DOHH2 (cell line): Measurements from ENCODE around the gene FAM180A.

Source experiments
- H3F3A ChIP-seq: fragments of 200-600 bp; sonication (generic), shearing (Covaris generic); 2 replicates; pipeline ENCODE4 v1.6.0; 2016; ENCODE audit warnings: antibody characterized with exemption, mild to moderate bottlenecking; ENCODE audit not compliant: control insufficient read depth, insufficient read depth
- H3K27ac ChIP-seq: fragments of 200-600 bp; sonication (generic); 2 replicates; pipeline ENCODE4 v1.5.1; 2014; ENCODE audit warnings: low read depth, mild to moderate bottlenecking, low read length, moderate library complexity
- H3K27me3 ChIP-seq: fragments of 200-600 bp; sonication (generic); 2 replicates; pipeline ENCODE4 v1.6.1; 2014; ENCODE audit warnings: mild to moderate bottlenecking, low read length, mixed read lengths; ENCODE audit not compliant: control insufficient read depth
- H3K36me3 ChIP-seq: fragments of 200-600 bp; sonication (generic); 2 replicates; pipeline ENCODE4 v1.6.1; 2014; ENCODE audit warnings: mild to moderate bottlenecking, low read length, moderate library complexity, mixed read lengths; ENCODE audit not compliant: control insufficient read depth
- H3K4me1 ChIP-seq: fragments of 200-600 bp; sonication (generic); 2 replicates; pipeline ENCODE4 v1.6.1; 2014; ENCODE audit warnings: mild to moderate bottlenecking, low read length, mixed read lengths; ENCODE audit not compliant: control insufficient read depth
- H3K4me2 ChIP-seq: fragments of 200-600 bp; sonication (generic); 2 replicates; pipeline ENCODE4 v1.6.0; 2014; ENCODE audit warnings: mild to moderate bottlenecking, low read length, moderate library complexity
- H3K4me3 ChIP-seq: fragments of 200-600 bp; sonication (generic); 2 replicates; pipeline ENCODE4 v1.5.1; 2014; ENCODE audit warnings: mild to moderate bottlenecking, low read length, mixed read lengths
- H3K79me2 ChIP-seq: fragments of 200-600 bp; sonication (generic); 2 replicates; pipeline ENCODE4 v1.6.1; 2014; ENCODE audit warnings: mild to moderate bottlenecking, low read length, mixed read lengths; ENCODE audit not compliant: control insufficient read depth
- H3K9me2 ChIP-seq: fragments of 200-600 bp; sonication (generic); replicated peaks from 2 replicates; pipeline ENCODE4 v1.6.1; 2014; ENCODE audit warnings: mild to moderate bottlenecking, low read length, mixed read lengths; ENCODE audit not compliant: control insufficient read depth
- H3K9me3 ChIP-seq: fragments of 200-600 bp; sonication (generic); 2 replicates; pipeline ENCODE4 v1.6.1; 2014; ENCODE audit warnings: antibody characterized with exemption, low read length, mixed read lengths; ENCODE audit not compliant: control insufficient read depth, insufficient read depth
- H4K20me1 ChIP-seq: fragments of 200-600 bp; sonication (generic); 2 replicates; pipeline ENCODE4 v1.6.0; 2014; ENCODE audit warnings: low read depth, mild to moderate bottlenecking, antibody characterized with exemption, low read length, moderate library complexity; ENCODE audit not compliant: control insufficient read depth, insufficient read depth
- EZH2phosphoT487 ChIP-seq: fragments of 200-600 bp; sonication (generic); IDR thresholded peaks from 2 replicates; pipeline ENCODE4 v1.6.1; 2017; ENCODE audit warnings: borderline replicate concordance, mild to moderate bottlenecking, antibody characterized with exemption, low read length, moderate library complexity, mixed read lengths
- TF ChIP-seq, protein P1 (sequence below): fragments of 200-600 bp; sonication (generic); IDR thresholded peaks from one replicate; pipeline ENCODE4 v1.5.1; 2014; ENCODE audit warnings: antibody characterized with exemption, mild to moderate bottlenecking, low read depth, low read length; ENCODE audit not compliant: poor library complexity, severe bottlenecking

FAM180A gene

DNA sequence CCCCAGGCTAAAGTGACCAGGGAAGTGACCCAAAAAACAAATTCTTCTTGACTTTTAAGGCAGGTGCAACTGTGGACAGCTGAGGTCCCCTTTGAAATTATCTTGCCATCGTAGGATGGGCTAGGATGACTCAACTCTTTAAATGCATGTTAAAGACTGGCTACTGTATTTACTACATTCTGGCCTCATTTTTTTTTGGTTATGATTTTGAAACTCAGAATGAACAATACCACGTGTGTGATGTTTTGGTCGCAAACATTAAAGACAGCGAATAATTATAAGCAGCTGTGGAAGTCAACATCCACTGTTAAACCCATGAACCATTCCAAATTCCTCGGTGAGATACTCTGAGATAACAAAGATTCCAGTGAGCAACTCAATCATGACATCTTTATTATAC is 19.4 kb downstream of the FAM180A start:
- H3F3A ChIP-seq: no peaks in the 10 kb centered on the region
- H3K4me3 ChIP-seq: no peak overlapping the region

DNA sequence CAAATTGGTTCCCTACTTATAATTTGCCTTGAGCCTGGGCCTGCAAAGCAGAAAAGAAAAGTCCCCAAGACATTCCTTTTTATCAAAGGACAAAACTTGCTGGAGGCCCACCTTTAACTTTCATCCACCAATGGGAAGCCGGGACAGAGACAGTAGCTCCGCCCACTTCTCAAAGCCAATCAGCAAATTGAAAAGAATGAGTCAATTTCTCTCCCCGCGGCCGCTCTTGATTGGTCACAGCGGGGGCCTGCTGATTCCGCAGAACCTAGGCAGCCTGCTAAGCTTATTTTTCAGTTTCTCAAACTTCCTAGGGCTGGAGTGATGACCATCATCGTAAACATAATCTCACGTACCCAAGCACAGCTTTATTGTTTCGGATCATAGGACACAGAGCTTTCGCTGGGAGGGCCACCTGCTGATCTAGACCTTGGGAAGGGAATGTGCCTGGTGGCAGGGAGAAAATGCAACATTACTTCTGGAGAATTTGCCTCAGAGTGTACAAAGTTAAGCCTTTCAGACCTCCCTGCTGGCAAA is 20.4 kb downstream of the FAM180A start, which contains the start of gene SLC13A4:
Gene SLC13A4, minus strand, starts transcription at position 51 of the 534 bp plus-strand sequence. CDS start 690 bp downstream, outside the sequence.
- no peak within 1 kb of the TSS for H3K4me3 ChIP-seq
- no peaks in the 10 kb centered on the region for H3F3A ChIP-seq
- no peaks in the 10 kb centered on the region for H3K36me3 ChIP-seq
- 0 out of 2 replicates have a peak, but pooled peaks cover 2% of the 10 kb centered on the region for H3K27me3 ChIP-seq
- H3K4me2 ChIP-seq: no peak within 1 kb of the TSS
- no peaks in the 10 kb centered on the region for H3K9me3 ChIP-seq
- no peaks in the 10 kb centered on the region for H4K20me1 ChIP-seq
- no peak for TF ChIP-seq EZH2phosphoT487
- TF ChIP-seq, protein P1, sequence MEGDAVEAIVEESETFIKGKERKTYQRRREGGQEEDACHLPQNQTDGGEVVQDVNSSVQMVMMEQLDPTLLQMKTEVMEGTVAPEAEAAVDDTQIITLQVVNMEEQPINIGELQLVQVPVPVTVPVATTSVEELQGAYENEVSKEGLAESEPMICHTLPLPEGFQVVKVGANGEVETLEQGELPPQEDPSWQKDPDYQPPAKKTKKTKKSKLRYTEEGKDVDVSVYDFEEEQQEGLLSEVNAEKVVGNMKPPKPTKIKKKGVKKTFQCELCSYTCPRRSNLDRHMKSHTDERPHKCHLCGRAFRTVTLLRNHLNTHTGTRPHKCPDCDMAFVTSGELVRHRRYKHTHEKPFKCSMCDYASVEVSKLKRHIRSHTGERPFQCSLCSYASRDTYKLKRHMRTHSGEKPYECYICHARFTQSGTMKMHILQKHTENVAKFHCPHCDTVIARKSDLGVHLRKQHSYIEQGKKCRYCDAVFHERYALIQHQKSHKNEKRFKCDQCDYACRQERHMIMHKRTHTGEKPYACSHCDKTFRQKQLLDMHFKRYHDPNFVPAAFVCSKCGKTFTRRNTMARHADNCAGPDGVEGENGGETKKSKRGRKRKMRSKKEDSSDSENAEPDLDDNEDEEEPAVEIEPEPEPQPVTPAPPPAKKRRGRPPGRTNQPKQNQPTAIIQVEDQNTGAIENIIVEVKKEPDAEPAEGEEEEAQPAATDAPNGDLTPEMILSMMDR: no peak
- no peaks in the 10 kb centered on the region for H3K9me2 ChIP-seq
- H3K79me2 ChIP-seq: no peaks in the 10 kb centered on the region
- H3K4me1 ChIP-seq: no peaks in the 10 kb centered on the region
- H3K27ac ChIP-seq: no peak within 1 kb of the TSS

More for the DNA sequence above, 19.4 kb downstream of the FAM180A start:
- H3K4me1 ChIP-seq: no peaks in the 10 kb centered on the region
- 0 out of 2 replicates have a peak, but pooled peaks cover 2% of the 10 kb centered on the region for H3K27me3 ChIP-seq
- TF ChIP-seq, protein P1: no peak
- no peak for TF ChIP-seq EZH2phosphoT487
- H3K4me2 ChIP-seq: no peak overlapping the region
- no peaks in the 10 kb centered on the region for H4K20me1 ChIP-seq
- H3K27ac ChIP-seq: no peak overlapping the region
- no peaks in the 10 kb centered on the region for H3K9me3 ChIP-seq
- no peaks in the 10 kb centered on the region for H3K36me3 ChIP-seq
- H3K79me2 ChIP-seq: no peaks in the 10 kb centered on the region
- no peaks in the 10 kb centered on the region for H3K9me2 ChIP-seq

DNA sequence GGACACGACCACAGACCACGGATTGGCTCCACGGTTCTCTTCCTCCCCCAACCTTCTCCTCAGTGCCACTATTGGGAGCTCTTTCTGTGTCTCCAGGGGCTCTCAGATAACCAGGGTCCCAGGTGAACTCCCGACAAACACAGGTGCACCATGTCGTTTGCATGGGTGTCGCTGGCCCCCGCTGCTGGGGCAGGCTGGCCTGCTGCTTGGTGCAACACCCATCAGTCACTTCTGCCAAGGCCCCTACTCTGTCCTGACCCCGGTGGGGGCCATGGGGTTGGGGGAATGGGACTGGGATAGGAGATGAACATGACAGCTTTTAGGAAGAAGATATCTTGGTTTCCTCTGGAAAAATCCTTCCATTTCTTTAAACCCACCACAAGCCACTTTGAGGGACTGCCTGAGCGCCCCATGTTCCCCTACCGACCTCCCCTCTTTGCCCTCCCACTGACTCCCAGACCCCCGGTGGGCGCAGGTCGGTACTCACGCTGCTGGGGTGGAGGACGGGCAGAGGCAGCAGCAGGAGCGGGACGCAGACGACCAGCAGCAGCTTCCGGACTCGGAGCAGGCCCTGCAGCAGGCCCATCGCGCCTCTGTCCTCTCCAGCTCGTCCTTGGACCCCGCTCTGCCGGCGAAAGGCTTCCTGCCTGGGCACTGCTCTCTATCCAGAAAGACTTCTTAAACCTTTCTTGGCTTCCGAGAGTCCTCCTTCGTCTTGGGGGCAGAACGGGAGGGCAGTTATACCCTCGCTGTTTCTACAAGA is 21.5 kb downstream of the FAM180A start:
- no peaks in the 10 kb centered on the region for H3K79me2 ChIP-seq
- H3K27me3 ChIP-seq: 0 out of 2 replicates have a peak, but pooled peaks cover 2% of the 10 kb centered on the region
- TF ChIP-seq, protein P1: no peak
- TF ChIP-seq EZH2phosphoT487: no peak
- no peaks in the 10 kb centered on the region for H3K9me2 ChIP-seq
- no peak overlapping the region for H3K4me2 ChIP-seq
- no peaks in the 10 kb centered on the region for H3F3A ChIP-seq
- H3K27ac ChIP-seq: no peak overlapping the region
- no peaks in the 10 kb centered on the region for H3K9me3 ChIP-seq
- H4K20me1 ChIP-seq: no peaks in the 10 kb centered on the region
- H3K36me3 ChIP-seq: no peaks in the 10 kb centered on the region
- no peak overlapping the region for H3K4me3 ChIP-seq
- H3K4me1 ChIP-seq: no peaks in the 10 kb centered on the region
